GM23248 (cell line): ENCODE data around the gene CDIP1.

ENCODE experiments used
- EZH2 ChIP-seq: fragments of 200-600 bp; sonication (generic); IDR thresholded peaks from 2 replicates; pipeline ENCODE4 v1.6.1; 2018; ENCODE audit warnings: antibody characterized with exemption, mild to moderate bottlenecking; ENCODE audit not compliant: insufficient read depth, poor library complexity, severe bottlenecking
- EZH2phosphoT487 ChIP-seq: fragments of 200-600 bp; sonication (generic); IDR thresholded peaks from 2 replicates; pipeline ENCODE4 v1.6.1; 2018; ENCODE audit warnings: antibody characterized with exemption, moderate library complexity, mild to moderate bottlenecking, low read depth; ENCODE audit not compliant: insufficient read depth

- TF ChIP-seq EZH2 (no peak), EZH2phosphoT487 (no peak)
Measured at GRCh38 chr16:4533490-4533889, 5.1 kb downstream of the CDIP1 start.
